Measurements from ENCODE around the gene FGF11.
"Not testable (repeated sequence)": the region's sequence is repeated elsewhere in the genome, so short reads cannot be mapped to it uniquely, and the experiment has no call there.

The FGF11 gene

GRCh38 chr17:7460850-7461660 lies 21.7 kb downstream of the FGF11 start:
- DNase-seq (ENCODE audit: low read depth in 2 of 2), result no peak

- DNase-seq (ENCODE audit: low read depth in 2 of 2), result no peak
These were observed 23.4 kb downstream of the FGF11 start for GRCh38 chr17:7462474-7463371.

DNA sequence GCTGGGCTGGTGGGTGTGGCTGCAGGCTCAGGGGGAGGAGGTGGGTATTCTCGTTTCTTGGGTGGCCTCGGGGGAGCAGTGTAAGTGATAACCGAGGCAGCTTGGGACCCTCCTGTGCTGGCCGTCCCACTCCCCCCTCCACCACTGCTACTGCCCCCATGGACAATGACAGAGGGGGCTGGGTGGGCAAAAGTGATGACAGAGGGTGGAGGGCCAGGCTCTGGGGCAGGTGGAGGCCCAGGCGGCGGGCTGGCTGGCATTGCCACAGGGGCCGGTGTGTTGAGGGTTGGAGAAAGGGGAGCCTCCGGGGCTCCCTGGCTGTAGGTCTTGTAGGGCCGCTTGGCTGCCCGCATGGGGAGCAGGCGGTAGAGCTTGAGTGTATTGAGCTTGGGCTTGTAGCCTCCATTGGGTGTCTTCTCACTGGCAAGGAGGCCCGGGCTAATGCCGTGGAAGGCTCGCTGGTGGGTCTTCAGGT lies 24.1 kb downstream of the FGF11 start:
- no peak for DNase-seq (ENCODE audit: low read depth in 2 of 2)

DNA sequence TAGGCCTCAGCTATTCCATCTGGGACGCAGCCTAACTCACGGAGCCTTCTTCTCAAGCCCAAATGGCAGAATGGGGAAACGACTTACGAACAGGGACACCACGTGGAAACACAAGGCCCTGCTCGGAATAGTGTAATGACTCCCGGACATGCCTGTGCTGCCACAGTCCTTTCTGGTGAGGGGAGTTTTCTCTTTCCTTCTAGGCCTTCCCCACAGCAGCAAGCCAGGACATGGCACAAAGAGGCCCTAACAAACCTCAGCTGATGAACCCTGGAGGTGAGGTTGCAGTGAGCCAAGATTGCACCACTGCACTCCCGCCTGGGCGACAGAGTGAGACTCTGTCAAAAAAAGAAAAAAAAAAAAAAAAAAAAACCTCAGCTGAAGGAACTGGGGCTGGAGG lies 24.8 kb downstream of the FGF11 start:
- DNase-seq (ENCODE audit: low read depth in 2 of 2), result no peak

- DNase-seq (ENCODE audit: low read depth in 2 of 2), result no peak
These were observed 26.4 kb downstream of the FGF11 start for GRCh38 chr17:7465597-7466275.

- DNase-seq (ENCODE audit: low read depth in 2 of 2), result no peak
These were observed 27.0 kb downstream of the FGF11 start for GRCh38 chr17:7466318-7466638.

GRCh38 chr17:7466639-7467341 lies 27.5 kb downstream of the FGF11 start:
- DNase-seq (ENCODE audit: low read depth in 2 of 2), result no peak

DNA sequence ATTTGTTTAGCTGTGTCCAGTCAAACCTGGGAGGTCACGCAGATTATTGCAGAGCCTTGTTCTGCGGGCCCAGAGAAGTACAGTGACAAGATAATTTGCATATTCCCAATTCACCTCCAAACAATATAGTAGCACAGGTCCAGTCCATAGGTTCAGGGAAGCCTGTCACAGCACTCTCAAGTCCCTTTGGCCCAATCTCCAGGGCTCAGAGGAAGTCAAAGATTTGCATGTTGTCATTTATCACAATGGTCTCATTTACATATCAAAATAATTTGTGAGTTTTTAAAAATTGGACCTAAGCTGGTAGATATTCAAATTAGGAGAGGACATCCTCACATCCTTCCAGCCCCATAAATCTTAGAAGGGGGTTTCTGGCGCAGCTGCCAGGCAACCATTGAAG lies 28.2 kb downstream of the FGF11 start:
- no peak for DNase-seq (ENCODE audit: low read depth in 2 of 2)

- DNase-seq (ENCODE audit: low read depth in 2 of 2), result no peak
These were observed 29.0 kb downstream of the FGF11 start for GRCh38 chr17:7468290-7468689.

DNA sequence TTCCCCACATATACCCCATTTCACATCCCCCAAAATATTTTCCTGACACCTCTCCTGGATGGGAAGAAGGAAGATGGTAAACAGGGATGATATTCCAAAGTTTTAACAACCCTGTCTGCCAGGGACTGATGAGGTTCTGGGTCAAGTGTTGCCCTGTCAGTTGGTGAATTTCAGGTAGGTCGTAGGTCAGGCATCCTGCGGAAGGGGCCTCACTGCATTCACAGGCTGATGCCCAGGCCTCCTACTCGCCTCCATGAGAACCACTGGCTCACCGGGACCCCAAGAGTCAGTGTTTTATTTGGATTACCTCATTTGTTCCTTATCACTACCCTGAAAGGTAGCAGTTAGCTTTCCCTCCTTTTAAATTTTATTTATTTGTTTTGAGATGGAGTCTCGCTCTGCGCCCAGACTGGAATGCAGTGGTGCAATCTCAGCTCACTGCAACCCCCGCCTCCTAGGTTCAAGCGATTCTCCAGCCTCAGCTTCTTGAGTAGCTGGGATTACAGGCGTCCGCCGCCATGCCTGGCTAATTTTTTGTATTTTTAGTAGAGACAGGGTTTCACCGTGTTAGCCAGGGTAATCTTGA lies 29.6 kb downstream of the FGF11 start:
- DNase-seq (ENCODE audit: low read depth in 2 of 2), result no peak

GRCh38 chr17:7469843-7470242 lies 30.5 kb downstream of the FGF11 start:
- DNase-seq (ENCODE audit: low read depth in 2 of 2), result not testable (repeated sequence)

DNA sequence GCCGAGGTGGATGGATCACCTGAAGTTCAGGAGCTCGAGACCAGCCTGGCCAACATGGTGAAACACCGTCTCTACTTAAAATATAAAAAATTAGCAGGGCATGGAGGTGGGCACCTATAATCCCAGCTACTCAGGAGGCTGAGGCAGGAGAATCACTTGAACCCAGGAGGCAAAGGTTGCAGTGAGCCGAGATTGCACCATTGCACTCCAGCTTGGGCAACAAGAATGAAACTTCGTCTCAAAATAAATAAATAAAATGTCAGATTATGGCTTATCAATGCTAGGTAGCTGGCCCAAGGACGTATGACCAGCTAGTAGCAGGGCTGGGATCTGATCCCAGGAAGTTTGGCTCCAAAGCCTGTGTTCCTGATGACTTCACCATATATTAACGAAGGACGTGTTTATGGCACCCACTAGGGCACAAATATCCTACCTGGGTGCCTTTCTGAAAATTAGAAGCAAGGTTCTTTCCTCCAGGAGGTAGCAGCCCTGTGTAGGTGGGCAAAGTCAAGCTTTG lies 31.2 kb downstream of the FGF11 start:
- DNase-seq (ENCODE audit: low read depth in 2 of 2), result not testable (repeated sequence)

DNA sequence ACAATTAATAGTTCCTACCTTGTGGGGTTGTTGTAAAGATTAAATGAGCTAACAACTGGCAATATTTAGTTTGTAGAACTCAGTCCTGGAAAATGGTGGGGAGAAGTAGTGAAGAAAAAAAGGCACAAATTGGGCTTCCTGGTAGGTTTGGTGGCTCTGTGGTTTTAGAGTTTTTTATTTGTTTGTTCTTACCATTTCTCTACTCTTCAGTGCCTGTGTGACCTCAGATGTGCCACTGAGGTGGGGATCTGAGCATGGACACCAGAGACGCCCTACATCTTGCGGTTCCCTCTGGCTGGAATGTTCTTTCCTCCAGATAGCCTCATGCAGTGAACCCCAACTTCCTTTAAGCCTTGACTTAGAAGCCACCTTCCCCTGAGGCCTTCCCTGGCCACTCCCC lies 32.4 kb downstream of the FGF11 start:
- DNase-seq (ENCODE audit: low read depth in 2 of 2), result no peak

- not testable (repeated sequence) for DNase-seq (ENCODE audit: low read depth in 2 of 2)
These were observed 35.5 kb downstream of the FGF11 start for GRCh38 chr17:7474767-7475166.

GRCh38 chr17:7475764-7476422 lies 36.6 kb downstream of the FGF11 start:
- no peak for DNase-seq (ENCODE audit: low read depth in 2 of 2)

DNA sequence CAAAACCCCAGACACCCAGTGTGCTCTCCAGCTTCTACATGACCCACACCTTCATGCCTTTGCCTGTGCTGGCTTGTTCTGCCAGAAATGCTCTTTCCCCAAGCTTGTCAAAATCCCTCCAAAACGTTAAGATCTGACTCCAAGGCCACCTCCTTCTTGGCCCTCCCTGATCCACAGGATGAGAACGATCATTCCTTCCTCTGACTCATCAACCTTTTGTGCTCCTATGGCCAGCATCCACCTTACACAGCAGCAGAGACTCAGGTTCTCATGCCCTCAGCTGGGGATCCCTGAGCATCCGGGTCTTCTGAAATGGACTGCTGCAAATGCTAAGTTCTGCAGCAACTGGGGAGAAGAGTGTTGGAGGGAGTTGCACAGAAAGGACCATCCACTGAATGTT lies 37.2 kb downstream of the FGF11 start:
- no peak for DNase-seq (ENCODE audit: low read depth in 2 of 2)

DNA sequence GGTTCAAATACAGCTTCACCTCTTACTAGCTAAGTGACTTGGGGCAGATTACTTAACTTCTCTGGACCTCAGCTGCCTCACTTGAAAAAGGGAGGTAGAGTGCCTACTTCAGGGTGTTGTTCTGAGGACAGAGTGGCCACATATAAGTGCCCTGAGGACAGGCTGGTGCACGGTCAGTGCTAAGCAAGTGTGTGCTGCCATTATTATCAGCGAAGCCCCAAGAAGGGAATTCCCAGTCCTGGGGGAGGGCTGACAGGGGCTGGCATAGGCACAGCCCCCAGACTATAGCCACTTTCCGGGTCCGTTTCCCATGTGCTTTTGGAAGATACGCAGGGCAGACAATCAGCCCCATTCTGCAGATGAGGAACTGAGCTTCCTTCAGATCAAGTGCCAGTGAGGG lies 37.6 kb downstream of the FGF11 start:
- DNase-seq (ENCODE audit: low read depth in 2 of 2), result no peak

GRCh38 chr17:7477392-7478275 lies 38.3 kb downstream of the FGF11 start:
- DNase-seq (ENCODE audit: low read depth in 2 of 2), result peak in 1 of 2 donors; percentile 17
